22Rv1 (cell line): ENCODE results near the gene RPL32.

Experiments used
- H3K27ac ChIP-seq: fragments of 450-650 bp; 2 replicates; pipeline ENCODE4 v1.5.1; 2017
- CTCF ChIP-seq: fragments of 450-650 bp; IDR thresholded peaks from 2 replicates; pipeline ENCODE4 v1.5.1; 2017; ENCODE audit warnings: mild to moderate bottlenecking
- ZFX ChIP-seq: fragments of 450-650 bp; IDR thresholded peaks from 2 replicates; pipeline ENCODE4 v1.6.1; 2017; ENCODE audit warnings: antibody characterized with exemption, borderline replicate concordance

The RPL32 gene

GRCh38 chr3:12841149-12841969 is at the start of gene RPL32:
RPL32 (minus strand) TSS chr3:12841565; CDS start chr3:12840237, 1,328 bp downstream.
- TF ChIP-seq CTCF (peak; percentile 91), ZFX (no peak)
- H3K27ac ChIP-seq: peak within 1 kb of the TSS; percentile 86

- TF ChIP-seq ZFX (no peak), CTCF (no peak)
- H3K27ac ChIP-seq: no peak overlapping the region
Measured at GRCh38 chr3:12890610-12891390, 49.4 kb upstream of the RPL32 start.

GRCh38 chr3:12886736-12887135 is 45.4 kb upstream of the RPL32 start:
- H3K27ac ChIP-seq: no peak overlapping the region
- no peak for TF ChIP-seq CTCF
- TF ChIP-seq ZFX: no peak

- TF ChIP-seq CTCF (no peak), ZFX (no peak)
Measured at GRCh38 chr3:12886106-12886679, 44.8 kb upstream of the RPL32 start.

GRCh38 chr3:12885583-12885930 is 44.2 kb upstream of the RPL32 start:
- no peak overlapping the region for H3K27ac ChIP-seq
- TF ChIP-seq CTCF (no peak), ZFX (no peak)

More at GRCh38 chr3:12886106-12886679, 44.8 kb upstream of the RPL32 start:
- no peak overlapping the region for H3K27ac ChIP-seq

- TF ChIP-seq CTCF (no peak), ZFX (no peak)
- H3K27ac ChIP-seq: no peak overlapping the region
Measured at GRCh38 chr3:12884790-12885582, 43.6 kb upstream of the RPL32 start.
